Measurements from ENCODE around the gene C5orf22. TPM values are rescaled to one million over a fixed set of nuclear protein-coding genes. Genes with fewer than 3 reads are reported as not detected.

C5orf22 gene
- total and polyA plus RNA-seq, 2 of the 13 experiments (the other 11 are each of a cell fraction or from before 2014, with no cell fraction given) = 14.0 to 21.5 TPM

DNA sequence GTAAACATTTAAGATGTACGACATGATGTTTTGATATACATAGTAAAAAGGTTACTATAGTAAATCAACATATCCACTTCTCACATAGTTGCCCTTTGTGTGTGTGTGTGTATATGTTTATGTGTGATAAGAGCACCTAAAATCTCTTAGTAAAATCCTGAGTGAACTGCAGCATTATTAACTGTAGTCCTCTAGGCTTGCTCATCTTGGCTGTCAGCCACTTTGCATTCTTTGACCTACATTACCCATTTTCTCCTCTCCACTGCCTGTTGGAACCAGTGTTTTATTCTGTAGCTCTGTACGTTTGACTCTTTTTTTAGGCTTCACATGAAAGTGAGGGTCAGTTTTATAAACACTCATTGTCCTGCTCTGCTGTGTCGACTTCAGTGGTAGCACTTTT is 24.4 kb downstream of the C5orf22 start:
- ATAC-seq (no peak), DNase-seq (ENCODE audit: low spot score) (no peak), FAIRE-seq (no peak)
- 97% methylated on average over 3 of the region's 3 CpGs for WGBS (ENCODE audit: low lambda C conversion rate)
- no peaks in the 10 kb centered on the region for H3K4me1 ChIP-seq (ENCODE audit: insufficient read depth, low read length)
- no TSS peak for BruUV-seq (replicated peaks)
- no peak for TF ChIP-seq PAWR (CRISPR knock-in tag; IDR thresholded peaks at IDR 0.05; ENCODE audit: borderline replicate concordance)
- no peak for TF ChIP-seq HNRNPH1 (optimal IDR thresholded peaks at IDR 0.05; ENCODE audit: low read depth, low read length)
- TF ChIP-seq, protein P1, sequence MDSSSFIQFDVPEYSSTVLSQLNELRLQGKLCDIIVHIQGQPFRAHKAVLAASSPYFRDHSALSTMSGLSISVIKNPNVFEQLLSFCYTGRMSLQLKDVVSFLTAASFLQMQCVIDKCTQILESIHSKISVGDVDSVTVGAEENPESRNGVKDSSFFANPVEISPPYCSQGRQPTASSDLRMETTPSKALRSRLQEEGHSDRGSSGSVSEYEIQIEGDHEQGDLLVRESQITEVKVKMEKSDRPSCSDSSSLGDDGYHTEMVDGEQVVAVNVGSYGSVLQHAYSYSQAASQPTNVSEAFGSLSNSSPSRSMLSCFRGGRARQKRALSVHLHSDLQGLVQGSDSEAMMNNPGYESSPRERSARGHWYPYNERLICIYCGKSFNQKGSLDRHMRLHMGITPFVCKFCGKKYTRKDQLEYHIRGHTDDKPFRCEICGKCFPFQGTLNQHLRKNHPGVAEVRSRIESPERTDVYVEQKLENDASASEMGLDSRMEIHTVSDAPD (CRISPR knock-in tag; IDR thresholded peaks at IDR 0.05) = no peak
- TF ChIP-seq ZNF557 (CRISPR knock-in tag; IDR thresholded peaks at IDR 0.05) = no peak
- no peak for TF ChIP-seq PITX1 (CRISPR knock-in tag; IDR thresholded peaks at IDR 0.05)
- no peak for TF ChIP-seq ZNF343 (CRISPR knock-in tag; IDR thresholded peaks at IDR 0.05)
- no peak for TF ChIP-seq THAP11 (CRISPR knock-in tag; IDR thresholded peaks at IDR 0.05)
- TF ChIP-seq ZNF235 (CRISPR knock-in tag; IDR thresholded peaks at IDR 0.05; ENCODE audit: borderline replicate concordance) = no peak
- no peak for TF ChIP-seq KDM1A (CRISPR knock-in tag; IDR thresholded peaks at IDR 0.05)
- no peak for TF ChIP-seq ZFP91 (CRISPR knock-in tag; IDR thresholded peaks at IDR 0.05; ENCODE audit: borderline replicate concordance)
- no peak for TF ChIP-seq HNRNPUL1 (IDR thresholded peaks at IDR 0.05; ENCODE audit: low read depth, low read length)
- TF ChIP-seq, protein P2, sequence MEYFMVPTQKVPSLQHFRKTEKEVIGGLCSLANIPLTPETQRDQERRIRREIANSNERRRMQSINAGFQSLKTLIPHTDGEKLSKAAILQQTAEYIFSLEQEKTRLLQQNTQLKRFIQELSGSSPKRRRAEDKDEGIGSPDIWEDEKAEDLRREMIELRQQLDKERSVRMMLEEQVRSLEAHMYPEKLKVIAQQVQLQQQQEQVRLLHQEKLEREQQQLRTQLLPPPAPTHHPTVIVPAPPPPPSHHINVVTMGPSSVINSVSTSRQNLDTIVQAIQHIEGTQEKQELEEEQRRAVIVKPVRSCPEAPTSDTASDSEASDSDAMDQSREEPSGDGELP (IDR thresholded peaks at IDR 0.05; ENCODE audit: borderline replicate concordance, low read depth) = no peak
- no peak for TF ChIP-seq HMG20B (CRISPR knock-in tag; conservative IDR thresholded peaks at IDR 0.05)
- no peaks in the 10 kb centered on the region for H4K20me1 ChIP-seq (ENCODE audit: insufficient read depth, low read length)
- no peaks in the 10 kb centered on the region for H3K79me2 ChIP-seq (ENCODE audit: insufficient read depth, low read length)
- no peak overlapping the region for H3K9ac ChIP-seq (ENCODE audit: insufficient read depth, low read depth, low read length)
- CTCF ChIA-PET (ENCODE audit: low intra/inter-chr PET ratio, low total read pairs) = no interaction called here
- H3K4me2 ChIP-seq (ENCODE audit: low read depth, low read length) = no peak overlapping the region
- H3K4me3 ChIP-seq (replicated peaks in 1 of 3; ENCODE audit: insufficient read depth in 1 of 3, low read depth in 2 of 3, low read length in 3 of 3) = no peak overlapping the region
- intact Hi-C loops (cut with micrococcal nuclease; ENCODE audit: unreplicated experiment) = no loop called here
- POLR2A ChIA-PET = no interaction called here
- in situ Hi-C loops (cut with HindIII; ENCODE audit: extremely low pct_ligation_motif_present, low pct_unique_long_range_greater_than_20kb) = no loop called here
- no peak overlapping the region for H3K27ac ChIP-seq (ENCODE audit: extremely low read length, insufficient read depth, low read length)
- no peak overlapping the region for H2AFZ ChIP-seq (ENCODE audit: low read length)
- no peaks in the 10 kb centered on the region for H3K27me3 ChIP-seq (ENCODE audit: control insufficient read depth in 1 of 2, insufficient read depth in 2 of 2, low read length in 2 of 2)
- no peaks in the 10 kb centered on the region for H3K9me3 ChIP-seq (ENCODE audit: low read length)
- peaks cover 3 to 12% of the 10 kb centered on the region in 2 experiments; a peak in 4 of 5 replicates for H3K36me3 ChIP-seq (replicated peaks in 1 of 2; ENCODE audit: control insufficient read depth in 1 of 2, insufficient read depth in 2 of 2, low read length in 2 of 2)
